Measurements from ENCODE around the gene BAD.
A peak's percentile ranks its signal among the peaks of the same experiment; 100 is the strongest.

- TF ChIP-seq BCLAF1 (IDR thresholded peaks at IDR 0.05) = no peak
- no peak for TF ChIP-seq CBX3 (IDR thresholded peaks at IDR 0.05; ENCODE audit: borderline replicate concordance, low read depth)
- TF ChIP-seq CHD4 (IDR thresholded peaks at IDR 0.05) = no peak
- TF ChIP-seq RFX5 (IDR thresholded peaks at IDR 0.05; ENCODE audit: low read depth, low read length) = no peak
- no peak for TF ChIP-seq EZH2 (IDR thresholded peaks at IDR 0.05; ENCODE audit: borderline replicate concordance, control insufficient read depth, low read depth, low read length)
- TF ChIP-seq CTCF (IDR thresholded peaks at IDR 0.05 in 2 of 3, conservative IDR thresholded peaks at IDR 0.05 in 1 of 3; ENCODE audit: control insufficient read depth in 2 of 3, extremely low read depth in 1 of 3, insufficient read depth in 1 of 3, low read depth in 3 of 3, low read length in 3 of 3) = no peak
- peak; percentile 61 for TF ChIP-seq MXI1 (IDR thresholded peaks at IDR 0.05; ENCODE audit: low read depth, low read length)
- TF ChIP-seq POLR2AphosphoS5 (IDR thresholded peaks at IDR 0.05; ENCODE audit: low read length) = peak; percentile 95
- TF ChIP-seq CEBPB (IDR thresholded peaks at IDR 0.05; ENCODE audit: borderline replicate concordance in 1 of 2, low read depth in 2 of 2, low read length in 2 of 2) = no peak
Measured at GRCh38 chr11:64240435-64241240, 43.8 kb downstream of the BAD start, which contains the start of gene FKBP2.
